ENCODE measurements around the gene VEZF1.

The VEZF1 gene

GRCh38 chr17:57972151-57972550 lies 15.9 kb downstream of the VEZF1 start:
- no peak for DNase-seq (ENCODE audit: extremely low read depth, insufficient read length)
- TF ChIP-seq, protein P1, sequence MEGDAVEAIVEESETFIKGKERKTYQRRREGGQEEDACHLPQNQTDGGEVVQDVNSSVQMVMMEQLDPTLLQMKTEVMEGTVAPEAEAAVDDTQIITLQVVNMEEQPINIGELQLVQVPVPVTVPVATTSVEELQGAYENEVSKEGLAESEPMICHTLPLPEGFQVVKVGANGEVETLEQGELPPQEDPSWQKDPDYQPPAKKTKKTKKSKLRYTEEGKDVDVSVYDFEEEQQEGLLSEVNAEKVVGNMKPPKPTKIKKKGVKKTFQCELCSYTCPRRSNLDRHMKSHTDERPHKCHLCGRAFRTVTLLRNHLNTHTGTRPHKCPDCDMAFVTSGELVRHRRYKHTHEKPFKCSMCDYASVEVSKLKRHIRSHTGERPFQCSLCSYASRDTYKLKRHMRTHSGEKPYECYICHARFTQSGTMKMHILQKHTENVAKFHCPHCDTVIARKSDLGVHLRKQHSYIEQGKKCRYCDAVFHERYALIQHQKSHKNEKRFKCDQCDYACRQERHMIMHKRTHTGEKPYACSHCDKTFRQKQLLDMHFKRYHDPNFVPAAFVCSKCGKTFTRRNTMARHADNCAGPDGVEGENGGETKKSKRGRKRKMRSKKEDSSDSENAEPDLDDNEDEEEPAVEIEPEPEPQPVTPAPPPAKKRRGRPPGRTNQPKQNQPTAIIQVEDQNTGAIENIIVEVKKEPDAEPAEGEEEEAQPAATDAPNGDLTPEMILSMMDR (IDR thresholded peaks at IDR 0.05; ENCODE audit: insufficient read depth, low read length, poor library complexity, severe bottlenecking): no peak
- Histone ChIP-seq H3K27me3 (replicated peaks; ENCODE audit: control insufficient read depth, insufficient read depth, low read length) (no peaks in the 10 kb centered on the region), H3K36me3 (ENCODE audit: control insufficient read depth, insufficient read depth, low read length) (peaks cover 6% of the 10 kb centered on the region), H3K4me3 (replicated peaks; ENCODE audit: low read depth, low read length) (no peak overlapping the region)

DNA sequence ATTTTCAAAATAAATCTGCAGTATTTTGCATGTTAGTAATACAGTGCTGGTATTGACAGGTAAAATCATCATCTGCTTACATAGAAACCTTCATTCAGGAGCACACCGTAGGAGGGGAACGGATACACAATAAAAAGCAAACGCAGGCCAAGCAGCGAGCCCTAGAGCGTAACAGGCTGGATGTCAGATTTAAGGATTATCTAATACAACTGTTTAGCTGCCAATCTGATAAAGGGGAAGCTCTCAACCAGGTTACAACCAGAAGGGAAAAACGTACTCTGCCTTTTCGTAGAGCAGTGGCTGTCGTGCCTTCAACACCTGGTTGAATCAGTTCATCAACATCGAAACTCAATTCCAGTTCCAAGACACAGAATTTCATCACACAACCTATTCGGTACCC lies 16.5 kb downstream of the VEZF1 start:
- peaks cover 6% of the 10 kb centered on the region for H3K36me3 ChIP-seq (ENCODE audit: control insufficient read depth, insufficient read depth, low read length)

GRCh38 chr17:57970710-57971109 lies 17.3 kb downstream of the VEZF1 start:
- no peak for DNase-seq (ENCODE audit: extremely low read depth, insufficient read length)
- H3K4me3 ChIP-seq (replicated peaks; ENCODE audit: low read depth, low read length): no peak overlapping the region
- peaks cover 4% of the 10 kb centered on the region for H3K36me3 ChIP-seq (ENCODE audit: control insufficient read depth, insufficient read depth, low read length)
- TF ChIP-seq, protein P1 (IDR thresholded peaks at IDR 0.05; ENCODE audit: insufficient read depth, low read length, poor library complexity, severe bottlenecking): no peak
- H3K27me3 ChIP-seq (replicated peaks; ENCODE audit: control insufficient read depth, insufficient read depth, low read length): no peaks in the 10 kb centered on the region; the same call in none of the 2 replicates

More for the DNA sequence above, 16.5 kb downstream of the VEZF1 start:
- Histone ChIP-seq H3K27me3 (replicated peaks; ENCODE audit: control insufficient read depth, insufficient read depth, low read length) (no peaks in the 10 kb centered on the region), H3K4me3 (replicated peaks; ENCODE audit: low read depth, low read length) (no peak overlapping the region)
- no peak for DNase-seq (ENCODE audit: extremely low read depth, insufficient read length)
- TF ChIP-seq, protein P1 (IDR thresholded peaks at IDR 0.05; ENCODE audit: insufficient read depth, low read length, poor library complexity, severe bottlenecking): no peak

- no peak overlapping the region for H3K4me3 ChIP-seq (replicated peaks; ENCODE audit: low read depth, low read length)
- DNase-seq (ENCODE audit: extremely low read depth, insufficient read length): no peak
- no peaks in the 10 kb centered on the region; the same call in none of the 2 replicates for H3K27me3 ChIP-seq (replicated peaks; ENCODE audit: control insufficient read depth, insufficient read depth, low read length)
- no peaks in the 10 kb centered on the region for H3K36me3 ChIP-seq (ENCODE audit: control insufficient read depth, insufficient read depth, low read length)
- TF ChIP-seq, protein P1 (IDR thresholded peaks at IDR 0.05; ENCODE audit: insufficient read depth, low read length, poor library complexity, severe bottlenecking): no peak
Measured at GRCh38 chr17:57968456-57968855, 19.6 kb downstream of the VEZF1 start.

GRCh38 chr17:57966875-57967274 lies 21.2 kb downstream of the VEZF1 start:
- peaks cover 1% of the 10 kb centered on the region for H3K27me3 ChIP-seq (replicated peaks; ENCODE audit: control insufficient read depth, insufficient read depth, low read length)

More at GRCh38 chr17:57966875-57967274, 21.2 kb downstream of the VEZF1 start:
- H3K4me3 ChIP-seq (replicated peaks; ENCODE audit: low read depth, low read length): no peak overlapping the region
- no peak for DNase-seq (ENCODE audit: extremely low read depth, insufficient read length)
- TF ChIP-seq, protein P1 (IDR thresholded peaks at IDR 0.05; ENCODE audit: insufficient read depth, low read length, poor library complexity, severe bottlenecking): no peak
- H3K36me3 ChIP-seq (ENCODE audit: control insufficient read depth, insufficient read depth, low read length): no peaks in the 10 kb centered on the region
